A549 (cell line): ENCODE results near the gene SHCBP1L. TPM values are rescaled to one million over a fixed set of nuclear protein-coding genes. Genes with fewer than 3 reads are reported as not detected.

ENCODE experiments used
- ATAC-seq, 2 experiments: fragments of 200-7000 bp in 1 of 2; fragments of >200 bp in 1 of 2; cut with Nextera tagmentation in 1 of 2; cut with Tn5 transposase in 1 of 2; 3 replicates each; pipeline versions ENCODE4 v1.8.0 to v1.9.1; 2018 to 2020; ENCODE audit warnings: mild to moderate bottlenecking in 1 of 2, moderate library complexity in 1 of 2
- CTCF ChIA-PET: fragments of 300-600 bp; sonication (Branson Sonifier 250); formaldehyde crosslinking; extraction: SDS; loops from one replicate; lab custom pipeline; 2021; ENCODE audit warnings: antibody characterized with exemption, inconsistent platforms; lab: Yijun Ruan, JAX
- POLR2A ChIA-PET: fragments of 350-600 bp; formaldehyde crosslinking; extraction: SDS; loops from one replicate; lab custom pipeline; 2021; ENCODE audit warnings: antibody characterized with exemption, inconsistent platforms; lab: Yijun Ruan, JAX
- DNase-seq, 2 experiments: peaks; one replicate each; pipeline versions ENCODE4 v3.0.0 to v3.0.0-alpha.2; 2011 to 2016; ENCODE audit warnings: low read depth in 1 of 2, low spot score in 1 of 2
- FAIRE-seq: peaks from 2 replicates; lab custom pipeline; 2011; peaks lifted over from hg19 to GRCh38; lab: Jason Lieb, UNC
- H3K27ac ChIP-seq, 2 experiments: fragments of >200 bp; sonication (Bioruptor Twin); formaldehyde crosslinking; 3 replicates each; pipeline ENCODE4 v1.5.1; 2016 to 2017
- H3K4me1 ChIP-seq: fragments of >200 bp; sonication (Bioruptor Twin); formaldehyde crosslinking; 3 replicates; pipeline ENCODE4 v1.6.1; 2016
- H3K4me2 ChIP-seq: fragments of >200 bp; sonication (Bioruptor Twin); formaldehyde crosslinking; 3 replicates; pipeline ENCODE4 v1.6.1; 2016
- H3K4me3 ChIP-seq: fragments of >200 bp; sonication (Bioruptor Twin); formaldehyde crosslinking; 3 replicates; pipeline ENCODE4 v1.5.1; 2016
- H3K9me3 ChIP-seq: fragments of >200 bp; sonication (Bioruptor Twin); formaldehyde crosslinking; 3 replicates; pipeline ENCODE4 v1.6.1; 2016
- CBX2 ChIP-seq: fragments of 200-600 bp; sonication (generic); IDR thresholded peaks from 2 replicates; pipeline ENCODE4 v1.6.1; 2016; ENCODE audit warnings: low read depth, mild to moderate bottlenecking, borderline replicate concordance
- CEBPB ChIP-seq, 2 experiments: fragments of >200 bp in 1 of 2; sonication (Bioruptor Twin) in 1 of 2; formaldehyde crosslinking in 1 of 2; IDR thresholded peaks; 2 replicates each; pipeline ENCODE4 v1.6.1; 2012 to 2016
- CHD4 ChIP-seq: fragments of 200-600 bp; sonication (generic); IDR thresholded peaks from 2 replicates; pipeline ENCODE4 v1.6.1; 2016; ENCODE audit warnings: antibody characterized with exemption, mild to moderate bottlenecking, borderline replicate concordance
- EHF ChIP-seq: fragments of 250-450 bp; sonication (Bioruptor Pico); IDR thresholded peaks from 2 replicates; pipeline ENCODE4 v1.5.0; 2020; ENCODE audit warnings: mild to moderate bottlenecking
- EP300 ChIP-seq, 2 experiments: fragments of >200 bp; sonication (Bioruptor Twin); formaldehyde crosslinking; IDR thresholded peaks; 2 replicates in 1 of 2; 3 replicates in 1 of 2; pipeline ENCODE4 v1.6.1; 2016 to 2017
- FOSB ChIP-seq: fragments of 250-450 bp; sonication (Bioruptor Pico); IDR thresholded peaks from 2 replicates; pipeline ENCODE4 v1.5.0; 2020; ENCODE audit warnings: mild to moderate bottlenecking, moderate library complexity
- FOXS1 ChIP-seq: fragments of 250-450 bp; sonication (Bioruptor Pico); IDR thresholded peaks from 2 replicates; pipeline ENCODE4 v1.5.0; 2020; ENCODE audit warnings: mild to moderate bottlenecking, moderate library complexity
- GATA3 ChIP-seq: IDR thresholded peaks from 2 replicates; pipeline ENCODE4 v1.6.1; 2012; ENCODE audit warnings: borderline replicate concordance
- HEYL ChIP-seq: fragments of 250-450 bp; sonication (Bioruptor Pico); IDR thresholded peaks from 2 replicates; pipeline ENCODE4 v1.8.0; 2021; ENCODE audit warnings: mild to moderate bottlenecking, moderate library complexity
- KDM5A ChIP-seq: fragments of 200-600 bp; sonication (generic); IDR thresholded peaks from 2 replicates; pipeline ENCODE4 v1.6.1; 2016; ENCODE audit warnings: antibody characterized with exemption, mild to moderate bottlenecking
- MAZ ChIP-seq: fragments of 150-350 bp; IDR thresholded peaks from 2 replicates; pipeline ENCODE4 v1.6.1; 2014; ENCODE audit warnings: antibody characterized with exemption, low read depth, low read length, borderline replicate concordance
- NR3C1 ChIP-seq: fragments of >200 bp; sonication (Bioruptor Twin); formaldehyde crosslinking; IDR thresholded peaks from 3 replicates; pipeline ENCODE4 v1.6.1; 2017
- RAD21 ChIP-seq, 2 experiments: fragments of >200 bp in 1 of 2; sonication (Bioruptor Twin) in 1 of 2; formaldehyde crosslinking in 1 of 2; IDR thresholded peaks in 1 of 2; conservative IDR thresholded peaks in 1 of 2; 2 replicates in 1 of 2; 3 replicates in 1 of 2; pipeline ENCODE4 v1.6.1; 2012 to 2018; ENCODE audit warnings: inconsistent platforms in 1 of 2
- RNF2 ChIP-seq: fragments of 200-600 bp; sonication (generic); IDR thresholded peaks from 2 replicates; pipeline ENCODE4 v1.6.1; 2016; ENCODE audit warnings: low read depth, mild to moderate bottlenecking, antibody characterized with exemption, moderate library complexity, borderline replicate concordance
- SMC3 ChIP-seq: fragments of >200 bp; sonication (Bioruptor Twin); formaldehyde crosslinking; IDR thresholded peaks from 3 replicates; pipeline ENCODE4 v1.6.1; 2018; ENCODE audit warnings: inconsistent platforms
- SREBF2 ChIP-seq: fragments of 450-650 bp; IDR thresholded peaks from 2 replicates; pipeline ENCODE4 v1.6.1; 2014; ENCODE audit warnings: mild to moderate bottlenecking, moderate library complexity
- TP53 ChIP-seq: fragments of 250-450 bp; sonication (Bioruptor Pico); IDR thresholded peaks from 2 replicates; pipeline ENCODE4 v1.5.0; 2021; ENCODE audit warnings: mild to moderate bottlenecking, moderate library complexity
- WGBS: methylation state at CpG from one replicate; pipeline ENCODE4 v1.1.6; 2017; ENCODE audit errors: missing lambda C conversion rate; 5-methylcytosine and 5-hydroxymethylcytosine counted together
- polyA plus RNA-seq, 4 experiments: library from polyadenylated mRNA; depleted of rRNA in 3 of 4; stranded (reverse); fragments of >200 nt; fragmentation: RNase III in 1 of 4; extraction: RNeasy Plus Mini Kit Qiagen cat#74134 plus additional on column Dnase treatment in 1 of 4; gene quantifications; 2 replicates in 3 of 4; 3 replicates in 1 of 4; pipeline ENCODE4 v1.2.3, GENCODE V29; 2011 to 2017
- TF ChIP-seq, protein P1 (sequence below): fragments of 150-350 bp; IDR thresholded peaks from 2 replicates; pipeline ENCODE4 v1.6.1; 2014; ENCODE audit warnings: low read depth, mild to moderate bottlenecking, low read length
- TF ChIP-seq, protein P2 (sequence below): IDR thresholded peaks from 2 replicates; pipeline ENCODE4 v1.6.1; 2012
- TF ChIP-seq, protein P3 (sequence below): fragments of 200-600 bp; sonication (generic); IDR thresholded peaks from 2 replicates; pipeline ENCODE4 v1.6.1; 2016; ENCODE audit warnings: antibody characterized with exemption, mild to moderate bottlenecking, moderate library complexity

Gene SHCBP1L
- polyA plus RNA-seq, 2 of the 4 experiments (the other 2 are of a cell fraction) = not detected

DNA sequence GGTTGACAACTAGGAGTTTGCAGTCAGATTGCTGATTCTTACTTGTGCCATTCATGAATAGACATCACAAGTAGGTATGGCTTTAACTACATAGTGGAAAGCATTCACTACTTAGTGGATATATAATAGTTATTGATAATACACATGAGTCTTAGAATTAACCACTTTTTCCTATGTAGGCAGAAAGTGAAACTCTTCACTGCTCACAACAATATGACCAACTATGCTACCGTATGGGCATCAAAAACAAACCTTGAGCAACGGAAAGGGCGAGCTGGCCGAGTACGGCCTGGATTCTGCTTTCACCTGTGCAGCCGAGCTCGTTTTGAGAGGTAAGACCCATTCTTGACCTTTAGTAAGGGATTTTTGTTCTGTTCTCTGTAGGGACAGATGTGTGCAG is 75.1 kb downstream of the SHCBP1L start:
- Histone ChIP-seq H3K4me2 (no peak overlapping the region), H3K4me1 (no peaks in the 10 kb centered on the region), H3K27ac (no peak overlapping the region), H3K4me3 (no peak overlapping the region), H3K9me3 (no peaks in the 10 kb centered on the region)
- DNase-seq = no peak
- no peak for FAIRE-seq
- POLR2A ChIA-PET = no interaction called here
- no peak for ATAC-seq
- no peak for TF ChIP-seq CEBPB (IDR thresholded peaks at IDR 0.05)
- TF ChIP-seq, protein P1, sequence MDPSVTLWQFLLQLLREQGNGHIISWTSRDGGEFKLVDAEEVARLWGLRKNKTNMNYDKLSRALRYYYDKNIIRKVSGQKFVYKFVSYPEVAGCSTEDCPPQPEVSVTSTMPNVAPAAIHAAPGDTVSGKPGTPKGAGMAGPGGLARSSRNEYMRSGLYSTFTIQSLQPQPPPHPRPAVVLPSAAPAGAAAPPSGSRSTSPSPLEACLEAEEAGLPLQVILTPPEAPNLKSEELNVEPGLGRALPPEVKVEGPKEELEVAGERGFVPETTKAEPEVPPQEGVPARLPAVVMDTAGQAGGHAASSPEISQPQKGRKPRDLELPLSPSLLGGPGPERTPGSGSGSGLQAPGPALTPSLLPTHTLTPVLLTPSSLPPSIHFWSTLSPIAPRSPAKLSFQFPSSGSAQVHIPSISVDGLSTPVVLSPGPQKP = no peak
- TF ChIP-seq, protein P2, sequence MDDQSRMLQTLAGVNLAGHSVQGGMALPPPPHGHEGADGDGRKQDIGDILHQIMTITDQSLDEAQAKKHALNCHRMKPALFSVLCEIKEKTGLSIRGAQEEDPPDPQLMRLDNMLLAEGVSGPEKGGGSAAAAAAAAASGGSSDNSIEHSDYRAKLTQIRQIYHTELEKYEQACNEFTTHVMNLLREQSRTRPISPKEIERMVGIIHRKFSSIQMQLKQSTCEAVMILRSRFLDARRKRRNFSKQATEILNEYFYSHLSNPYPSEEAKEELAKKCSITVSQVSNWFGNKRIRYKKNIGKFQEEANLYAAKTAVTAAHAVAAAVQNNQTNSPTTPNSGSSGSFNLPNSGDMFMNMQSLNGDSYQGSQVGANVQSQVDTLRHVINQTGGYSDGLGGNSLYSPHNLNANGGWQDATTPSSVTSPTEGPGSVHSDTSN = no peak
- TF ChIP-seq EP300 (IDR thresholded peaks at IDR 0.05) = no peak
- TF ChIP-seq EHF (CRISPR knock-in tag) = no peak
- TF ChIP-seq HEYL (CRISPR knock-in tag) = no peak
- no peak for TF ChIP-seq RAD21 (conservative IDR thresholded peaks at IDR 0.05 in 1 of 2, IDR thresholded peaks at IDR 0.05 in 1 of 2)
- TF ChIP-seq CBX2 = no peak
- CTCF ChIA-PET = no interaction called here
- WGBS = 96% methylated on average over 7 of the region's 7 CpGs

DNA sequence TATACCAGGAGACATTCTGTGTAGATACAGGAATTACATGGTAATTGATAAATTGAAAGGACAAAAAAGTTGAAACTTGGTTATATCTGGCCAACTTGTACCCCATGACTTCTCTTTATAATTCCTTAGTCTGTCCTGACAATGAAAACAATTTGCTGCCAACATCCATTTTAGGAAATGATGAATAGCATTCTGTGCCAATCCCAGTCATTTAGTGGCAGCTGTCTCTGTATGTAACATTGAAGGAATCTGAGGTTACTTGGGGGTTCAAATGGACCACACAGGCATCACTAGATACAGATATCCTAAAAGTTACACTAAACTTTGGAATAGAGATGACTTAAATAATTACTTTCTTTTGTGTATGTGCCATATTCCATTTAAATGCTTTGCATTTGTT is 75.6 kb downstream of the SHCBP1L start:
- H3K4me3 ChIP-seq = no peak overlapping the region
- TF ChIP-seq CHD4 (no peak), NR3C1 (no peak), TP53 (no peak), RNF2 (no peak), SREBF2 (no peak), GATA3 (no peak), MAZ (no peak), FOSB (CRISPR knock-in tag) (no peak)
- TF ChIP-seq, protein P3, sequence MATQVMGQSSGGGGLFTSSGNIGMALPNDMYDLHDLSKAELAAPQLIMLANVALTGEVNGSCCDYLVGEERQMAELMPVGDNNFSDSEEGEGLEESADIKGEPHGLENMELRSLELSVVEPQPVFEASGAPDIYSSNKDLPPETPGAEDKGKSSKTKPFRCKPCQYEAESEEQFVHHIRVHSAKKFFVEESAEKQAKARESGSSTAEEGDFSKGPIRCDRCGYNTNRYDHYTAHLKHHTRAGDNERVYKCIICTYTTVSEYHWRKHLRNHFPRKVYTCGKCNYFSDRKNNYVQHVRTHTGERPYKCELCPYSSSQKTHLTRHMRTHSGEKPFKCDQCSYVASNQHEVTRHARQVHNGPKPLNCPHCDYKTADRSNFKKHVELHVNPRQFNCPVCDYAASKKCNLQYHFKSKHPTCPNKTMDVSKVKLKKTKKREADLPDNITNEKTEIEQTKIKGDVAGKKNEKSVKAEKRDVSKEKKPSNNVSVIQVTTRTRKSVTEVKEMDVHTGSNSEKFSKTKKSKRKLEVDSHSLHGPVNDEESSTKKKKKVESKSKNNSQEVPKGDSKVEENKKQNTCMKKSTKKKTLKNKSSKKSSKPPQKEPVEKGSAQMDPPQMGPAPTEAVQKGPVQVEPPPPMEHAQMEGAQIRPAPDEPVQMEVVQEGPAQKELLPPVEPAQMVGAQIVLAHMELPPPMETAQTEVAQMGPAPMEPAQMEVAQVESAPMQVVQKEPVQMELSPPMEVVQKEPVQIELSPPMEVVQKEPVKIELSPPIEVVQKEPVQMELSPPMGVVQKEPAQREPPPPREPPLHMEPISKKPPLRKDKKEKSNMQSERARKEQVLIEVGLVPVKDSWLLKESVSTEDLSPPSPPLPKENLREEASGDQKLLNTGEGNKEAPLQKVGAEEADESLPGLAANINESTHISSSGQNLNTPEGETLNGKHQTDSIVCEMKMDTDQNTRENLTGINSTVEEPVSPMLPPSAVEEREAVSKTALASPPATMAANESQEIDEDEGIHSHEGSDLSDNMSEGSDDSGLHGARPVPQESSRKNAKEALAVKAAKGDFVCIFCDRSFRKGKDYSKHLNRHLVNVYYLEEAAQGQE = no peak
- TF ChIP-seq, protein P1 = no peak
- TF ChIP-seq, all 56 proteins: peak for 0
- no peaks in the 10 kb centered on the region for H3K9me3 ChIP-seq
- no peak overlapping the region for H3K4me2 ChIP-seq
- ChIA-PET CTCF (no interaction called here), POLR2A (no interaction called here)
- FAIRE-seq (no peak), DNase-seq (no peak), ATAC-seq (no peak)
- H3K27ac ChIP-seq = no peak overlapping the region
- H3K4me1 ChIP-seq = no peaks in the 10 kb centered on the region

DNA sequence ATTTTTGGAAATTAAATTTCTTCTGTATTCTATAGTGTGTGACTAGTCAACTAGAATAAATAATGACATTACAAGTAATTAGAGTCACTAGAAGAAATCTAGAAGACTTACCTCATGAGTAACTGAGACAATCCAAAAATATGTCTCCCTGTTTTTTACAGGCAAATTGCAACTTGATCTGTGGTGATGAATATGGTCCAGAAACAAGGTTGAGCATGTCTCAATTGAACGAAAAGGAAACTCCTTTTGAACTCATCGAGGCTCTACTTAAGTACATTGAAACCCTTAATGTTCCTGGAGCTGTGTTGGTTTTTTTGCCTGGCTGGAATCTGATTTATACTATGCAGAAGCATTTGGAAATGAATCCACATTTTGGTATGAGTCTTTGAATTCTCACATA is 77.1 kb downstream of the SHCBP1L start:
- 90% methylated on average over 2 of the region's 2 CpGs for WGBS
- FAIRE-seq (no peak), DNase-seq (no peak), ATAC-seq (no peak)
- CTCF ChIA-PET = interaction anchor here (1.7 kb wide), 1 partner anchor 9 kb away, joined by 5 read pairs; no protein-coding TSS in a partner anchor
- Histone ChIP-seq H3K4me2 (no peak overlapping the region), H3K27ac (no peak overlapping the region), H3K4me3 (no peak overlapping the region), H3K4me1 (no peaks in the 10 kb centered on the region), H3K9me3 (no peaks in the 10 kb centered on the region)
- TF ChIP-seq EP300 (IDR thresholded peaks at IDR 0.05) = no peak
- TF ChIP-seq KDM5A = no peak
- TF ChIP-seq FOXS1 (CRISPR knock-in tag) = no peak
- no peak for TF ChIP-seq SMC3
- POLR2A ChIA-PET = no interaction called here
